SK-N-SH (cell line): ENCODE results near the gene P2RX2. TPM values are rescaled to one million over a fixed set of nuclear protein-coding genes. Genes with fewer than 3 reads are reported as not detected.

ENCODE experiments used
- CTCF ChIA-PET: fragments of 300-600, 350-600 bp; formaldehyde crosslinking; extraction: SDS; loops from one replicate; lab custom pipeline; 2021; lab: Yijun Ruan, JAX
- POLR2A ChIA-PET: fragments of 350-600 bp; sonication (Branson Sonifier 250); formaldehyde crosslinking; extraction: SDS; loops from one replicate; lab custom pipeline; 2020; ENCODE audit warnings: antibody characterized with exemption, inconsistent platforms; lab: Yijun Ruan, JAX
- DNase-seq: peaks from one replicate; pipeline ENCODE4 v3.0.0; 2012
- H2AFZ ChIP-seq: fragments of 200-600 bp; sonication (generic); 2 replicates; pipeline ENCODE4 v1.8.1; 2016; ENCODE audit warnings: antibody characterized with exemption, mild to moderate bottlenecking, low read depth
- H3F3A ChIP-seq: fragments of 200-600 bp; sonication (generic); replicated peaks from 2 replicates; pipeline ENCODE3; 2016; ENCODE audit warnings: antibody characterized with exemption, mild to moderate bottlenecking; ENCODE audit not compliant: insufficient read depth
- H3K27ac ChIP-seq, 2 experiments: fragments of 200-500 bp in 1 of 2; fragments of 200-600 bp in 1 of 2; sonication (Bioruptor generic) in 1 of 2; sonication (generic), shearing (Covaris generic) in 1 of 2; 2 replicates each; pipeline versions ENCODE4 v1.5.1 to v1.6.1; 2014 to 2016; ENCODE audit warnings: low read depth in 2 of 2, inconsistent platforms in 1 of 2, low read length in 1 of 2, mild to moderate bottlenecking in 1 of 2, mixed read lengths in 1 of 2
- H3K27me3 ChIP-seq: fragments of 200-600 bp; sonication (generic), shearing (Covaris generic); 2 replicates; pipeline ENCODE4 v1.6.1; 2016; ENCODE audit warnings: mixed run types; ENCODE audit not compliant: insufficient read depth
- H3K36me3 ChIP-seq, 2 experiments: fragments of 200-500 bp in 1 of 2; fragments of 200-600 bp in 1 of 2; sonication (Bioruptor generic) in 1 of 2; sonication (generic) in 1 of 2; replicated peaks in 1 of 2; 2 replicates each; pipeline versions ENCODE3 to v1.5.1; 2014 to 2016; ENCODE audit warnings: low read length in 1 of 2, mild to moderate bottlenecking in 1 of 2; ENCODE audit not compliant: insufficient read depth in 2 of 2, control insufficient read depth in 1 of 2
- H3K4me1 ChIP-seq, 2 experiments: fragments of 200-500 bp in 1 of 2; fragments of 200-600 bp in 1 of 2; sonication (Bioruptor generic) in 1 of 2; sonication (generic), shearing (Covaris generic) in 1 of 2; 2 replicates each; pipeline versions ENCODE4 v1.5.1 to v1.6.1; 2014 to 2016; ENCODE audit warnings: low read depth in 1 of 2, low read length in 1 of 2, mixed run types in 1 of 2; ENCODE audit not compliant: insufficient read depth in 2 of 2, control insufficient read depth in 1 of 2
- H3K4me2 ChIP-seq: fragments of 200-600 bp; sonication (generic), shearing (Covaris generic); 2 replicates; pipeline ENCODE4 v1.6.1; 2017; ENCODE audit warnings: mixed run types
- H3K4me3 ChIP-seq, 2 experiments: fragments of 200-500 bp in 1 of 2; fragments of 200-600 bp in 1 of 2; sonication (Bioruptor generic) in 1 of 2; sonication (generic), shearing (Covaris generic) in 1 of 2; 2 replicates each; pipeline versions ENCODE4 v1.5.1 to v1.8.1; 2014 to 2016; ENCODE audit warnings: low read depth in 2 of 2, inconsistent platforms in 1 of 2, low read length in 1 of 2, mild to moderate bottlenecking in 1 of 2, mixed read lengths in 1 of 2, moderate library complexity in 1 of 2
- H3K79me2 ChIP-seq: fragments of 200-600 bp; sonication (generic); 2 replicates; pipeline ENCODE4 v1.8.1; 2017; ENCODE audit warnings: mild to moderate bottlenecking; ENCODE audit not compliant: insufficient read depth
- H3K9ac ChIP-seq: fragments of 200-600 bp; sonication (generic); 2 replicates; pipeline ENCODE4 v1.6.1; 2017; ENCODE audit warnings: mixed run types
- H3K9me2 ChIP-seq: fragments of 200-600 bp; sonication (generic); 2 replicates; pipeline ENCODE4 v1.6.1; 2017; ENCODE audit warnings: mixed run types
- H3K9me3 ChIP-seq: fragments of 200-600 bp; sonication (generic); 2 replicates; pipeline ENCODE4 v1.6.1; 2017; ENCODE audit warnings: mixed run types, mild to moderate bottlenecking, moderate library complexity
- H4K20me1 ChIP-seq: fragments of 200-600 bp; sonication (generic); 2 replicates; pipeline ENCODE4 v1.6.1; 2017; ENCODE audit warnings: mild to moderate bottlenecking, mixed run types; ENCODE audit not compliant: insufficient read depth
- CTCF ChIP-seq: fragments of 200-600 bp; sonication (generic); IDR thresholded peaks from 2 replicates; pipeline ENCODE4 v1.6.1; 2017; ENCODE audit warnings: antibody characterized with exemption, mild to moderate bottlenecking, moderate library complexity
- EP300 ChIP-seq, 2 experiments: IDR thresholded peaks; 2 replicates each; pipeline versions ENCODE4 v1.4.0 to v1.6.1; 2012; ENCODE audit warnings: borderline replicate concordance in 1 of 2, low read depth in 1 of 2, low read length in 1 of 2
- FOXJ3 ChIP-seq: sonication (generic); formaldehyde crosslinking; IDR thresholded peaks from 2 replicates; pipeline ENCODE4 v1.5.1; 2020; ENCODE audit warnings: mild to moderate bottlenecking, missing genetic modification reagents
- FOXM1 ChIP-seq: IDR thresholded peaks from 2 replicates; pipeline ENCODE4 v1.4.0; 2012; ENCODE audit warnings: low read depth, mild to moderate bottlenecking
- GABPA ChIP-seq: IDR thresholded peaks from 2 replicates; pipeline ENCODE4 v1.4.0; 2012; ENCODE audit warnings: low read depth, mild to moderate bottlenecking
- JUND ChIP-seq: IDR thresholded peaks from 2 replicates; pipeline ENCODE4 v1.4.0; 2012
- MEF2A ChIP-seq: IDR thresholded peaks from 2 replicates; pipeline ENCODE4 v1.4.0; 2012; ENCODE audit warnings: low read depth, borderline replicate concordance
- NFIC ChIP-seq: IDR thresholded peaks from 2 replicates; pipeline ENCODE4 v1.4.0; 2012; ENCODE audit warnings: borderline replicate concordance
- RFX5 ChIP-seq: IDR thresholded peaks from 2 replicates; pipeline ENCODE4 v1.6.1; 2012; ENCODE audit warnings: mild to moderate bottlenecking, improper control_type of control experiment, low read length
- RXRA ChIP-seq: IDR thresholded peaks from 2 replicates; pipeline ENCODE4 v1.4.0; 2012; ENCODE audit warnings: low read depth, mild to moderate bottlenecking, borderline replicate concordance
- SMC3 ChIP-seq: IDR thresholded peaks from 2 replicates; pipeline ENCODE4 v1.6.1; 2012; ENCODE audit warnings: low read depth, low read length, improper control_type of control experiment
- TAF1 ChIP-seq: IDR thresholded peaks from 2 replicates; pipeline ENCODE4 v1.6.1; 2012; ENCODE audit warnings: low read depth, mild to moderate bottlenecking, low read length, moderate library complexity, borderline replicate concordance
- TCF12 ChIP-seq: IDR thresholded peaks from 2 replicates; pipeline ENCODE4 v1.4.0; 2012
- USF1 ChIP-seq: IDR thresholded peaks from 2 replicates; pipeline ENCODE4 v1.4.0; 2012; ENCODE audit warnings: low read depth, borderline replicate concordance
- WGBS: methylation state at CpG from one replicate; pipeline ENCODE4 v1.1.6; 2017; ENCODE audit warnings: low lambda C conversion rate; 5-methylcytosine and 5-hydroxymethylcytosine counted together
- polyA plus RNA-seq, 3 experiments: library from polyadenylated mRNA; depleted of rRNA; stranded (reverse); fragments of >200 nt; gene quantifications; 2 replicates each; pipeline ENCODE4 v1.2.3, GENCODE V29; 2012
- TF ChIP-seq, protein P1 (sequence below): IDR thresholded peaks from 2 replicates; pipeline ENCODE4 v1.4.0; 2012; ENCODE audit warnings: low read depth
- TF ChIP-seq, protein P2 (sequence below): fragments of 150-350 bp; IDR thresholded peaks from 2 replicates; pipeline ENCODE4 v1.6.1; 2017; ENCODE audit warnings: antibody characterized with exemption, low read length, low read depth, borderline replicate concordance

Gene P2RX2
- polyA plus RNA-seq, 1 of the 3 experiments (the other 2 are of a cell fraction) = 0.03 TPM

- H3K9ac ChIP-seq = no peak overlapping the region
- peaks cover 0 to 7% of the 10 kb centered on the region in 2 experiments; a peak in 1 of 4 replicates for H3K4me1 ChIP-seq
- ChIA-PET CTCF (interaction anchor here (0.9 kb wide), 2 partner anchors 9 to 30 kb away, joined by 3 read pairs; no protein-coding TSS in a partner anchor), POLR2A (no interaction called here)
- H3K27me3 ChIP-seq = no peaks in the 10 kb centered on the region
- no peak overlapping the region for H2AFZ ChIP-seq
- no peak for DNase-seq
- no peak overlapping the region for H3K27ac ChIP-seq
- no peak overlapping the region for H3K4me2 ChIP-seq
- WGBS = 78% methylated on average over 42 of the region's 45 CpGs
- no peaks in the 10 kb centered on the region for H3K9me3 ChIP-seq
- TF ChIP-seq NFIC (no peak), TAF1 (no peak), TCF12 (no peak), FOXJ3 (CRISPR knock-in tag) (no peak), EP300 (IDR thresholded peaks at IDR 0.05; ENCODE audit: borderline replicate concordance in 1 of 2, low read depth in 1 of 2, low read length in 1 of 2) (no peak), RXRA (no peak), SMC3 (no peak), FOXM1 (no peak), RFX5 (no peak), CTCF (no peak), MEF2A (no peak), USF1 (no peak), JUND (no peak), GABPA (no peak)
- TF ChIP-seq, protein P1, sequence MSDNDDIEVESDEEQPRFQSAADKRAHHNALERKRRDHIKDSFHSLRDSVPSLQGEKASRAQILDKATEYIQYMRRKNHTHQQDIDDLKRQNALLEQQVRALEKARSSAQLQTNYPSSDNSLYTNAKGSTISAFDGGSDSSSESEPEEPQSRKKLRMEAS = no peak
- TF ChIP-seq, protein P2, sequence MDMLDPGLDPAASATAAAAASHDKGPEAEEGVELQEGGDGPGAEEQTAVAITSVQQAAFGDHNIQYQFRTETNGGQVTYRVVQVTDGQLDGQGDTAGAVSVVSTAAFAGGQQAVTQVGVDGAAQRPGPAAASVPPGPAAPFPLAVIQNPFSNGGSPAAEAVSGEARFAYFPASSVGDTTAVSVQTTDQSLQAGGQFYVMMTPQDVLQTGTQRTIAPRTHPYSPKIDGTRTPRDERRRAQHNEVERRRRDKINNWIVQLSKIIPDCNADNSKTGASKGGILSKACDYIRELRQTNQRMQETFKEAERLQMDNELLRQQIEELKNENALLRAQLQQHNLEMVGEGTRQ = no peak
- H3K9me2 ChIP-seq = no peaks in the 10 kb centered on the region
- H3K36me3 ChIP-seq = no peaks in the 10 kb centered on the region
- H3F3A ChIP-seq = peaks cover 6% of the 10 kb centered on the region
- no peak overlapping the region for H3K4me3 ChIP-seq
- H3K79me2 ChIP-seq = no peaks in the 10 kb centered on the region
- no peaks in the 10 kb centered on the region for H4K20me1 ChIP-seq
Observed at GRCh38 chr12:132591107-132591935, 27.3 kb upstream of the P2RX2 start.
